DND-41 (cell line): ENCODE measurements around the gene PRCC.
A peak's percentile ranks its signal among the peaks of the same experiment; 100 is the strongest.

ENCODE experiments used
- ATAC-seq: fragments of 200-7000 bp; cut with Tn5 transposase; 3 replicates; pipeline ENCODE4 v1.9.1; 2021; ENCODE audit warnings: low read depth; ENCODE audit not compliant: insufficient read depth
- DNase-seq: peaks from one replicate; pipeline ENCODE4 v3.0.0-alpha.2; 2020
- H2AFZ ChIP-seq: 2 replicates; pipeline ENCODE4 v1.6.0; 2012; ENCODE audit warnings: low read depth, low read length
- H3K27ac ChIP-seq: 2 replicates; pipeline ENCODE4 v1.5.1; 2012; ENCODE audit warnings: low read length, inconsistent platforms
- H3K27me3 ChIP-seq: fragments of 200-600 bp; sonication (generic); 2 replicates; pipeline ENCODE4 v1.6.0; 2012; ENCODE audit warnings: low read length, mild to moderate bottlenecking, inconsistent platforms; ENCODE audit not compliant: insufficient read depth, poor library complexity
- H3K36me3 ChIP-seq: 2 replicates; pipeline ENCODE4 v1.5.1; 2012; ENCODE audit warnings: low read length, inconsistent platforms; ENCODE audit not compliant: insufficient read depth
- H3K4me1 ChIP-seq: 2 replicates; pipeline ENCODE4 v1.5.1; 2012; ENCODE audit warnings: mild to moderate bottlenecking, low read length; ENCODE audit not compliant: insufficient read depth
- H3K4me2 ChIP-seq: 2 replicates; pipeline ENCODE4 v1.6.0; 2012; ENCODE audit warnings: mild to moderate bottlenecking, moderate library complexity, low read length, inconsistent platforms; ENCODE audit not compliant: insufficient read depth
- H3K4me3 ChIP-seq, 2 experiments: fragments of 200-600 bp in 1 of 2; shearing (Covaris generic) in 1 of 2; 2 replicates each; pipeline ENCODE4 v1.5.1; 2012 to 2016; ENCODE audit warnings: inconsistent platforms in 2 of 2, low read length in 2 of 2, mild to moderate bottlenecking in 2 of 2, low read depth in 1 of 2, moderate library complexity in 1 of 2
- H3K79me2 ChIP-seq: 2 replicates; pipeline ENCODE4 v1.6.0; 2012; ENCODE audit warnings: low read length, inconsistent platforms; ENCODE audit not compliant: insufficient read depth
- H3K9ac ChIP-seq: 2 replicates; pipeline ENCODE4 v1.6.0; 2012; ENCODE audit warnings: low read depth, mild to moderate bottlenecking, inconsistent platforms, low read length, moderate library complexity
- H3K9me3 ChIP-seq: 2 replicates; pipeline ENCODE4 v1.5.1; 2012; ENCODE audit warnings: low read length, moderate library complexity, mild to moderate bottlenecking, inconsistent platforms; ENCODE audit not compliant: insufficient read depth, severe bottlenecking
- H4K20me1 ChIP-seq: 2 replicates; pipeline ENCODE4 v1.6.0; 2012; ENCODE audit warnings: low read length; ENCODE audit not compliant: insufficient read depth
- CTCF ChIP-seq: IDR thresholded peaks from 2 replicates; pipeline ENCODE4 v1.5.1; 2012; ENCODE audit warnings: borderline replicate concordance, low read length, moderate library complexity, mild to moderate bottlenecking; ENCODE audit not compliant: poor library complexity, severe bottlenecking; ENCODE audit errors: extremely low read depth
- EZH2 ChIP-seq: IDR thresholded peaks from 3 replicates; pipeline ENCODE4 v1.6.1; 2012; ENCODE audit warnings: borderline replicate concordance, low read depth, mild to moderate bottlenecking, moderate library complexity, low read length, inconsistent platforms; ENCODE audit not compliant: severe bottlenecking

Gene PRCC

GRCh38 chr1:156807627-156808026 is 40.3 kb downstream of the PRCC start:
- no peaks in the 10 kb centered on the region for H3K4me1 ChIP-seq
- no peak for TF ChIP-seq EZH2
- no peak overlapping the region for H3K27ac ChIP-seq
- H3K79me2 ChIP-seq = no peaks in the 10 kb centered on the region
- H3K4me2 ChIP-seq = no peak overlapping the region
- no peaks in the 10 kb centered on the region for H3K27me3 ChIP-seq
- H3K9ac ChIP-seq = no peak overlapping the region
- no peaks in the 10 kb centered on the region for H3K9me3 ChIP-seq
- peak; percentile 44; the same call in 2 of the 3 replicates for ATAC-seq
- no peaks in the 10 kb centered on the region for H3K36me3 ChIP-seq
- H3K4me3 ChIP-seq = no peak overlapping the region
- no peak overlapping the region for H2AFZ ChIP-seq
- H4K20me1 ChIP-seq = no peaks in the 10 kb centered on the region
- peak; percentile 13 for DNase-seq

- TF ChIP-seq CTCF (no peak), EZH2 (no peak)
- H3K79me2 ChIP-seq = no peaks in the 10 kb centered on the region
- no peaks in the 10 kb centered on the region for H3K27me3 ChIP-seq
- no peaks in the 10 kb centered on the region for H3K9me3 ChIP-seq
- no peaks in the 10 kb centered on the region for H4K20me1 ChIP-seq
- H3K9ac ChIP-seq = no peak overlapping the region
- no peak overlapping the region for H3K27ac ChIP-seq
- no peaks in the 10 kb centered on the region for H3K4me1 ChIP-seq
- no peak for ATAC-seq
- H3K36me3 ChIP-seq = no peaks in the 10 kb centered on the region
- no peak overlapping the region for H3K4me3 ChIP-seq
- no peak overlapping the region for H2AFZ ChIP-seq
- no peak for DNase-seq
- H3K4me2 ChIP-seq = no peak overlapping the region
These were observed 41.1 kb downstream of the PRCC start for GRCh38 chr1:156808186-156809030.

GRCh38 chr1:156809281-156809680 is 41.9 kb downstream of the PRCC start:
- no peak overlapping the region for H2AFZ ChIP-seq
- ATAC-seq (no peak), DNase-seq (no peak)
- no peak overlapping the region for H3K4me3 ChIP-seq
- no peaks in the 10 kb centered on the region for H3K27me3 ChIP-seq
- H3K27ac ChIP-seq = no peak overlapping the region
- H3K36me3 ChIP-seq = no peaks in the 10 kb centered on the region
- H3K79me2 ChIP-seq = no peaks in the 10 kb centered on the region
- TF ChIP-seq CTCF = no peak
- TF ChIP-seq EZH2 = no peak
- H4K20me1 ChIP-seq = no peaks in the 10 kb centered on the region
- H3K9ac ChIP-seq = no peak overlapping the region
- H3K4me1 ChIP-seq = no peaks in the 10 kb centered on the region
- H3K4me2 ChIP-seq = no peak overlapping the region
- no peaks in the 10 kb centered on the region for H3K9me3 ChIP-seq

GRCh38 chr1:156809711-156810366 is 42.5 kb downstream of the PRCC start:
- H3K4me2 ChIP-seq = no peak overlapping the region
- no peaks in the 10 kb centered on the region for H3K27me3 ChIP-seq
- no peaks in the 10 kb centered on the region for H3K79me2 ChIP-seq
- no peak for ATAC-seq
- no peaks in the 10 kb centered on the region for H3K4me1 ChIP-seq
- H3K27ac ChIP-seq = no peak overlapping the region
- H3K9me3 ChIP-seq = no peaks in the 10 kb centered on the region
- TF ChIP-seq EZH2 (no peak), CTCF (no peak)
- H4K20me1 ChIP-seq = no peaks in the 10 kb centered on the region
- H3K9ac ChIP-seq = no peak overlapping the region
- no peak overlapping the region for H3K4me3 ChIP-seq
- no peak overlapping the region for H2AFZ ChIP-seq
- H3K36me3 ChIP-seq = no peaks in the 10 kb centered on the region
- DNase-seq = no peak
